ENCODE data around the gene LRRC7. TPM values are rescaled to one million over a fixed set of nuclear protein-coding genes. Genes with fewer than 3 reads are reported as not detected.
"Not testable (repeated sequence)": the region's sequence is repeated elsewhere in the genome, so short reads cannot be mapped to it uniquely, and the experiment has no call there.

LRRC7 gene
- total and polyA plus RNA-seq, 8 donors: 3.4 to 5.9 (median 5.1) TPM; not detected in 2

- intact Hi-C loops (cut with DNase I): no loop called here
- Histone ChIP-seq H3K4me1 (no peaks in the 10 kb centered on the region), H3K27me3 (no peaks in the 10 kb centered on the region), H3K36me3 (no peaks in the 10 kb centered on the region), H3K27ac (no peak overlapping the region), H3K4me3 (no peak overlapping the region), H3K9me3 (no peaks in the 10 kb centered on the region)
- DNase-seq: no peak
- no peak for TF ChIP-seq CTCF (IDR thresholded peaks at IDR 0.05)
- no peak for ATAC-seq
Measured at GRCh38 chr1:69862906-69863305, 295.2 kb downstream of the LRRC7 start.

- intact Hi-C loops (cut with DNase I): no loop called here
- Histone ChIP-seq H3K9me3 (no peaks in the 10 kb centered on the region), H3K4me3 (no peak overlapping the region), H3K4me1 (no peaks in the 10 kb centered on the region), H3K36me3 (no peaks in the 10 kb centered on the region), H3K27ac (no peak overlapping the region), H3K27me3 (no peaks in the 10 kb centered on the region)
- ATAC-seq: no peak
- no peak for TF ChIP-seq CTCF (IDR thresholded peaks at IDR 0.05)
- no peak for DNase-seq
Measured at GRCh38 chr1:69863704-69864103, 296.0 kb downstream of the LRRC7 start.

DNA sequence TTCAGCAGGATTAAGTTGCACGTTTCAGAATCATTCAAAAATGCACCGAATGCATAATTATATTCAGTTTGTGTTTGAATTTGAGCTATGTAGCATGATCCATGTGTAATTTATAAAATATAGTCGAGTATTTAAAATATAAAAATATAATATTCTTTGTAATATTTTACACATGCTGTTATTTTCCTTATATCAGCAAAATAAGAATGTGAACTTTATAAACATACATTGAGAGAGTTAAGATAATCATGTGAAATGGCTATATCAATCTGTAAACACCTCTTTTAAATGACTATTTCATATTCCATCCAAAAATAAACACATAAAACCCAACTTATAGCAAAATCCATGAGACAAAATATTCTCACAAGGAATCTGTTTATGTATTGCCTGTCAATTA is 303.7 kb downstream of the LRRC7 start:
- ATAC-seq: no peak
- H3K9me3 ChIP-seq: no peaks in the 10 kb centered on the region
- H3K36me3 ChIP-seq: no peaks in the 10 kb centered on the region
- no peaks in the 10 kb centered on the region for H3K27me3 ChIP-seq
- no peak for DNase-seq
- no peak for TF ChIP-seq CTCF (IDR thresholded peaks at IDR 0.05)
- H3K27ac ChIP-seq: no peak overlapping the region
- H3K4me1 ChIP-seq: no peaks in the 10 kb centered on the region
- H3K4me3 ChIP-seq: no peak overlapping the region
- intact Hi-C loops (cut with DNase I): no loop called here

DNA sequence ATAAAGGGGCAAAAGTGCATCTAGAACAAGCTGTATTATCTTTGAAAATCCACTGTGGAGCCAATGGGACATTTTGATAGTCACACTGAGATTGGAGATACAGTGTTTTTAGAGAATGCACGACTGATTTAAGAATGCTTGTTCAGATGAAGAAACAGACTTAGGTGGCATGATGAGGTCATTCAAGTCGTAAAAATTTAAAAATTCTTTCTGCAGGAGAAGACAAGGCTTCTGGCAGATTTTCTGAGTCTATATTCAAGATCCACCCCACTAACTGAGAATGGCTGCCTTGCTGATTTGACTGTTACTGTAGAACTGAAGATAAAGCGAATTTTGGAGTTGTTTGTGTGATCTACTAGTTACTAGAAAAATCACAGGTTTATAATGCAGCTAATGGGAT is 310.6 kb downstream of the LRRC7 start:
- TF ChIP-seq CTCF (IDR thresholded peaks at IDR 0.05): no peak
- H3K9me3 ChIP-seq: no peaks in the 10 kb centered on the region
- H3K4me3 ChIP-seq: no peak overlapping the region
- H3K27ac ChIP-seq: no peak overlapping the region
- no peaks in the 10 kb centered on the region for H3K4me1 ChIP-seq
- intact Hi-C loops (cut with DNase I): no loop called here
- no peaks in the 10 kb centered on the region for H3K27me3 ChIP-seq
- no peak for DNase-seq
- no peak for ATAC-seq
- H3K36me3 ChIP-seq: no peaks in the 10 kb centered on the region

DNA sequence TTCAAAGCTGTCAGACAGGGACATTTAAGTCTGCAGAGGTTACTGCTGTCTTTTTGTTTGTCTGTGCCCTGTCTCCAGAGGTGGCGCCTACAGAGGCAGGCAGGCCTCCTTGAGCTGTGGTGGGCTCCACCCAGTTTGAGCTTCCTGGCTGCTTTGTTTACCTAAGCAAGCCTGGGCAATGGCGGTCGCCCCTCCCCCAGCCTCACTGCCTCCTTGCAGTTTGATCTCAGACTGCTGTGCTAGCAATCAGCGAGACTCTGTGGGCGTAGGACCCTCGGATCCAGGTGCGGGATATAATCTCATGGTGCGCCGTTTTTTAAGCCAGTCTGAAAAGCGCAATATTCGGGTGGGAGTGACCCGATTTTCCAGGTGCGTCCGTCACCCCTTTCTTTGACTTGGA is 320.3 kb downstream of the LRRC7 start:
- H3K4me3 ChIP-seq; intact Hi-C loops (cut with DNase I); ATAC-seq; H3K4me1 ChIP-seq; H3K27me3 ChIP-seq; H3K27ac ChIP-seq; DNase-seq; H3K36me3 ChIP-seq: not testable (repeated sequence)
- peaks cover 0 to 22% of the 10 kb centered on the region in 2 donors for H3K9me3 ChIP-seq

- Histone ChIP-seq H3K36me3 (no peaks in the 10 kb centered on the region), H3K27ac (no peak overlapping the region), H3K4me3 (no peak overlapping the region), H3K9me3 (peaks cover 0 to 22% of the 10 kb centered on the region in 2 donors), H3K27me3 (no peaks in the 10 kb centered on the region), H3K4me1 (no peaks in the 10 kb centered on the region)
- TF ChIP-seq CTCF (IDR thresholded peaks at IDR 0.05): no peak
- ATAC-seq (no peak), DNase-seq (no peak)
- intact Hi-C loops (cut with DNase I): no loop called here
Measured at GRCh38 chr1:69888657-69889056, 320.9 kb downstream of the LRRC7 start.

Measured in left lung (tissue), 10 donors.